HEK293T (cell line): ENCODE measurements around the gene KRT79.

Source experiments
- ELF4 ChIP-seq: fragments of 450-650 bp; IDR thresholded peaks from 2 replicates; pipeline ENCODE4 v1.6.1; 2017; ENCODE audit warnings: antibody characterized with exemption
- FOXA1 ChIP-seq: fragments of 450-650 bp; IDR thresholded peaks from 2 replicates; pipeline ENCODE4 v1.6.1; 2016; ENCODE audit warnings: mild to moderate bottlenecking
- FOXM1 ChIP-seq: fragments of 450-650 bp; IDR thresholded peaks from 2 replicates; pipeline ENCODE4 v1.6.1; 2017; ENCODE audit warnings: mild to moderate bottlenecking, borderline replicate concordance
- L3MBTL2 ChIP-seq: fragments of 450-650 bp; conservative IDR thresholded peaks from 2 replicates; pipeline ENCODE4 v1.6.1; 2016; ENCODE audit warnings: mild to moderate bottlenecking
- SP1 ChIP-seq: fragments of 450-650 bp; IDR thresholded peaks from 2 replicates; pipeline ENCODE4 v1.6.1; 2017
- ZNF384 ChIP-seq: fragments of 450-650 bp; IDR thresholded peaks from 2 replicates; pipeline ENCODE4 v1.6.1; 2016

DNA sequence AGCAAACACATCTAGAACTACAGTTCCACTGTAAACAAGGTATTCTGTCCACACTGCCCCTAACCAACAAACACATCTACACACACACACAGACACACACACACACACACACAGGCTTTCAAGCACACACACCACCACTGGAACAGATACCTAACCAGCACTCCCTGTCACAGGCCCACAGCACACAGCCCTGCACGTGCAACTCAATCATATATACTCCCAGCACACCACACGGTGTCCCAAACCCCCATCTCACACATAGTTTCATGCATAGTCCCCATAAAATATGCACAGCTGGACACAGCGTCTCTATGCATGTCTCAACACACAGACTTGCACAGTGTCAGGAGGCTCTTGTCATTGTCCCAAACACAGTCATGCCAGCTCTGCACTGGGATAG lies 43.1 kb upstream of the KRT79 start:
- no peak for TF ChIP-seq SP1
- no peak for TF ChIP-seq L3MBTL2
- no peak for TF ChIP-seq FOXA1
- no peak for TF ChIP-seq ZNF384
- TF ChIP-seq FOXM1: no peak
- TF ChIP-seq ELF4: no peak
